Left lung (tissue), 10 donors: Measurements from ENCODE around the gene TNS3. TPM values are rescaled to one million over a fixed set of nuclear protein-coding genes. Genes with fewer than 3 reads are reported as not detected.

ENCODE experiments used
- ATAC-seq: fragments of 200-7000 bp; cut with Tn5 transposase; one replicate; pipeline ENCODE4 v1.9.1; 2020; ENCODE audit warnings: moderate library complexity
- DNase-seq, 4 donors: peaks; one replicate each; pipeline ENCODE4 v3.0.0-alpha.2; 2013 to 2020
- H3K27ac ChIP-seq, 2 donors: fragments of 200-600 bp; sonication (generic) in 1 of 2; one replicate each; pipeline versions ENCODE4 v1.5.0 to v1.8.0; 2020 to 2021
- H3K27me3 ChIP-seq, 2 donors: fragments of 200-600 bp; sonication (generic) in 1 of 2; one replicate each; pipeline versions ENCODE4 v1.5.0 to v1.8.0; 2020 to 2021
- H3K36me3 ChIP-seq, 2 donors: fragments of 200-600 bp; sonication (generic) in 1 of 2; one replicate each; pipeline versions ENCODE4 v1.5.0 to v1.8.0; 2020 to 2021
- H3K4me1 ChIP-seq, 2 donors: fragments of 200-600 bp; one replicate each; pipeline ENCODE4 v1.8.0; 2021
- H3K4me3 ChIP-seq, 2 donors: fragments of 200-600 bp; sonication (generic) in 1 of 2; one replicate each; pipeline versions ENCODE4 v1.5.0 to v1.8.0; 2020 to 2021; ENCODE audit warnings: mild to moderate bottlenecking in 1 of 2
- H3K9me3 ChIP-seq, 2 donors: fragments of 200-600 bp; sonication (generic) in 1 of 2; one replicate each; pipeline versions ENCODE4 v1.5.0 to v1.8.0; 2020 to 2021
- CTCF ChIP-seq, 2 donors: fragments of 200-600 bp; sonication (generic) in 1 of 2; IDR thresholded peaks; one replicate each; pipeline versions ENCODE4 v1.5.0 to v1.8.0; 2021; ENCODE audit warnings: antibody characterized with exemption in 2 of 2
- intact Hi-C, 2 donors: fragments of 100-400 bp; cut with DNase I; formaldehyde crosslinking; loops; one replicate each; pipeline versions ENCODE4 v1.11.2 to v1.14.2; 2022
- polyA plus RNA-seq, 6 donors: library from polyadenylated mRNA; unstranded; fragments of 120-200 nt; gene quantifications; one replicate each; pipeline ENCODE4 v1.2.1, GENCODE V29; 2013; ENCODE audit not compliant: insufficient read length in 6 of 6
- total RNA-seq, 2 donors: library from RNA; stranded (reverse); fragmentation: NEBNext Ultra II Directional; extraction: Animal tissue kit (Norgen Biotek cat#: 25700); gene quantifications; one replicate each; pipeline ENCODE4 v1.2.1, GENCODE V29; 2021
- donor health status: DM: no; HTN: yes; CAD: no.
- donor health status: DM: no; HTN: no; CAD: no.

TNS3 gene
- total and polyA plus RNA-seq, 8 donors, result 86.3 to 151 (median 97.8) TPM

- TF ChIP-seq CTCF (IDR thresholded peaks at IDR 0.05), result no peak
- ATAC-seq, result no peak
- Histone ChIP-seq H3K36me3 (no peaks in the 10 kb centered on the region), H3K27me3 (peaks cover 0 to 20% of the 10 kb centered on the region in 2 donors), H3K27ac (no peak overlapping the region), H3K9me3 (no peaks in the 10 kb centered on the region), H3K4me1 (peaks cover 14 to 31% of the 10 kb centered on the region in 2 donors), H3K4me3 (no peak overlapping the region)
- intact Hi-C loops, result no loop called here
- peak in 1 of 4 donors; percentile 11 for DNase-seq
Measured at GRCh38 chr7:47535035-47535703, 46.7 kb downstream of the TNS3 start.

GRCh38 chr7:47534322-47535034 lies 47.4 kb downstream of the TNS3 start:
- H3K4me3 ChIP-seq, result no peak overlapping the region
- ATAC-seq (no peak), DNase-seq (peak in 1 of 4 donors; percentile 12)
- H3K27ac ChIP-seq, result no peak overlapping the region
- peaks cover 0 to 20% of the 10 kb centered on the region in 2 donors for H3K27me3 ChIP-seq
- intact Hi-C loops, result no loop called here
- no peaks in the 10 kb centered on the region for H3K9me3 ChIP-seq
- peaks cover 14 to 31% of the 10 kb centered on the region in 2 donors for H3K4me1 ChIP-seq
- H3K36me3 ChIP-seq, result no peaks in the 10 kb centered on the region
- no peak for TF ChIP-seq CTCF (IDR thresholded peaks at IDR 0.05)

GRCh38 chr7:47531584-47532492 lies 50.1 kb downstream of the TNS3 start:
- H3K36me3 ChIP-seq, result peaks cover 0 to 13% of the 10 kb centered on the region in 2 donors
- no peaks in the 10 kb centered on the region for H3K9me3 ChIP-seq
- intact Hi-C loops, result no loop called here
- no peak overlapping the region for H3K4me3 ChIP-seq
- H3K27me3 ChIP-seq, result peaks cover 0 to 8% of the 10 kb centered on the region in 2 donors
- H3K4me1 ChIP-seq, result peaks cover 5 to 11% of the 10 kb centered on the region in 2 donors
- H3K27ac ChIP-seq, result no peak overlapping the region
- ATAC-seq (no peak), DNase-seq (peak in 1 of 4 donors; percentile 60)
- no peak for TF ChIP-seq CTCF (IDR thresholded peaks at IDR 0.05)

GRCh38 chr7:47529826-47530555 lies 51.9 kb downstream of the TNS3 start:
- Histone ChIP-seq H3K4me3 (no peak overlapping the region), H3K27me3 (no peaks in the 10 kb centered on the region), H3K36me3 (peaks cover 0 to 24% of the 10 kb centered on the region in 2 donors), H3K27ac (no peak overlapping the region), H3K4me1 (no peaks in the 10 kb centered on the region), H3K9me3 (no peaks in the 10 kb centered on the region)
- ATAC-seq (no peak), DNase-seq (no peak)
- intact Hi-C loops, result no loop called here
- TF ChIP-seq CTCF (IDR thresholded peaks at IDR 0.05), result no peak
